ENCODE results near the gene DLGAP1. TPM values are rescaled to one million over a fixed set of nuclear protein-coding genes. Genes with fewer than 3 reads are reported as not detected.

Gene DLGAP1
- total RNA-seq, 1 donor from 2014 or later, result 3.7 TPM

DNA sequence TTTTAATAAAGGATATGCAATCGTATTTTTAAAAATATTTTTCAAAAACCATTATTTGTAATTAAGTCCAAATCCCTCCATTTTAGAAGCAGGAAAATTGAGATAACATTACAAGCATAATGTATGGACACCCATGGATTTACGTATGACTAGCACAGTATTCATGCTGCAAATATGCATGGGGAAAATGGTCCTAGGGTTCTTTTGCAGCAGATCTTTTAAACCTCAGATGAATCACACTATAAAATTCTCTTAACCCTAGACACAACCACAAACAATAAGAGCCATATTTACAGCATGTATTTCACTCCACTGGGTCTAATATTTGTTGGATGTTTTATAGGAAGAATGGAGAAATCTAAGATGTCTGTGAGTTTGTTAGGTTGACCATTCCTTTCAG, 551.8 kb downstream of the DLGAP1 start:
- no peak for DNase-seq (ENCODE audit: low read depth, low spot score)

DNA sequence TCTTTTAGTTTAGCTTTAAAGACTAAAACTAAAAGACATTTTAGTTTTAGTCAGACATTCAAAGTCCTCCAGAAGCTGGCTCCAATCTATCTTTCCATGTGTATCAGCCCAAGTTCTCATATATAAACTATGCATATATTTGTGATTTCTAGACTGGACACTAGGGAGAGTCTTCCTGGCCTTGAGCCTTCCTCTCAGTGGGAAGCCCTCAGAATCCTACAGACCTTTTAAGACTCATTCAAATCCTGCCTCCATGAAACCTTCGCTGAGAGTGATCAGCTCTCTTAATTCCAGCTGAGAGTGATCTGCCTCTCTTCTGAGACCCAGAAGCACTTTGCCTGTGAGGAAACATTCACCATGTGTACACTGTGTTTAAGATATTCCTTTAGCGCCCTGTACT, 552.4 kb downstream of the DLGAP1 start:
- DNase-seq (ENCODE audit: low read depth, low spot score), result no peak

DNA sequence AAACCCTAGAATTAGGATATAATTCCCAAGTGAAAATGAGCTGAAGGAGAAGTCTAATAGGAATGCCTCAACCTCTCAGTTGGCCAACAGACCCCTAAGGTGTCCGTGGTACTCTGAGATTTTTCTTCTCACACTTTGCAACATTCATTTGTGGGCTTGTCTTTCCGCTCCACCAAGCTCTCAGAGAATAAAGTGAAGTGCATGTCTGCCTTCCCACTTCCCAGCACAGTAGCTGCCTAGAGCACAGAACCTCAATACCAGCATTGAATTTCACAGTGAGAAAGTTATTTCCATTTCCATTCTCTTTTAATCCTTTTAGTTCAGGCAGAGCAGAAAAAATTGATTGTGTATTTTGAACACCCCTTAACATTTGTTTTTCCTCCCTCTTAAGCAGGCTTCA, 553.3 kb downstream of the DLGAP1 start:
- DNase-seq (ENCODE audit: low read depth, low spot score), result no peak

- no peak for DNase-seq (ENCODE audit: low read depth, low spot score)
These were observed 554.1 kb downstream of the DLGAP1 start for GRCh38 chr18:3901042-3901441.

DNA sequence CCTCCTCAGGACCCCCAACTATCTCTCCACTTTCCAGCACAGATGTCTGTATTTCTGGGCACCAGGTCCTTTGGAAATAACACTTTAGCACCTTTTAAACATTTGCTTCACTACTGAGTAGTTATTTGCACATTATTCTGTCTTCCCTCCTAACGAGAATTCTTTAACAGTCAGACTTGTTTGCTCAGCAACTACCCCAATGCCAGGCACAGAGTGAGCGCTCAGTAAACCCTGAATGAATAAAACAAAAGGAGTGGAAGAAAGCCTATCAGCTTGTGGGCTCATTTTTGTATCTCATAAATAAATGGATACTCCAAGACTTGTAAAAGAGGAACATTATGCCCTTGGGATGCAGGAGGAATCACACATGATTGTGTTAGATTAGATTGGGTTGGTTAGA, 554.8 kb downstream of the DLGAP1 start:
- no peak for DNase-seq (ENCODE audit: low read depth, low spot score)

- no peak for DNase-seq (ENCODE audit: low read depth, low spot score)
These were observed 556.1 kb downstream of the DLGAP1 start for GRCh38 chr18:3898861-3899613.

DNA sequence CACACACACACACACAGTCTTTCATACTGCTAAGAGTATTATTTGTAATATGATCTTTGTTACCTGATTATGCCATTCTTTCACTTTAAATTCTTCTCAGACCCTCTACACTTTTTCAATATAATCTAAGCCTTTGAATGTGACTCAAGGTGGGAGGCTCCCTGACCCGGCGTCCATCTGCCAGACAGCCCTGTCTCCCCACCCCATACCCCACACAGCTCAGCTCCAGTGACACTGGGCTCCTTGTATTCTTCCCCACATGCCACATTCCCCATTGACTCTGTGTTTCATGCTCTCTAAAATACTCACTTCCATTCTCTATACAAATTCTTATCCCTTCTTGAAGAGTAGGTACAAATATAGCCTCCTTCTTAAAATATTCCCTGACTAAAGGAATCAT, 563.0 kb downstream of the DLGAP1 start:
- DNase-seq (ENCODE audit: low read depth, low spot score), result no peak

DNA sequence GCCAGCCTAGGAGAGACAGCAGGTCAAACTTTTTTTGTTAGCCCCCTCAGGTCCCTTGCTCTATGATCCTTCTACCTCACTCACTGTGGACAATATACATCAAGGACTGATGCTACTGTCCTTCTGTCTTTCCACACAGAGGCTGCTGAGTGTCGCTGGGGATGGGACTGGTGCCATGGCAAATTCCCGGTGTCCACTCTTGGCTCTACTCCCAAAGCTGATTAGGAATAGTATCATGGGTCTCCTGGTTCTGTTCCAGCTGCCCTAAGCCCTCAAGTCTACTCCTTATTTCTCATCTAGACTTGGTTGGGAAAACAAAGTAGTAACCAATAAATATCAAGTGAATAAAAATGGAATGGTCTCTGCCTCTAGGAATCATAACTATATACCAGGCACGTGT, 563.9 kb downstream of the DLGAP1 start:
- DNase-seq (ENCODE audit: low read depth, low spot score), result no peak

GRCh38 chr18:3889803-3890202, 565.3 kb downstream of the DLGAP1 start:
- DNase-seq (ENCODE audit: low read depth, low spot score), result no peak

- DNase-seq (ENCODE audit: low read depth, low spot score), result no peak
These were observed 566.0 kb downstream of the DLGAP1 start for GRCh38 chr18:3889121-3889520.

GRCh38 chr18:3886575-3887322, 568.4 kb downstream of the DLGAP1 start:
- no peak for DNase-seq (ENCODE audit: low read depth, low spot score)

DNA sequence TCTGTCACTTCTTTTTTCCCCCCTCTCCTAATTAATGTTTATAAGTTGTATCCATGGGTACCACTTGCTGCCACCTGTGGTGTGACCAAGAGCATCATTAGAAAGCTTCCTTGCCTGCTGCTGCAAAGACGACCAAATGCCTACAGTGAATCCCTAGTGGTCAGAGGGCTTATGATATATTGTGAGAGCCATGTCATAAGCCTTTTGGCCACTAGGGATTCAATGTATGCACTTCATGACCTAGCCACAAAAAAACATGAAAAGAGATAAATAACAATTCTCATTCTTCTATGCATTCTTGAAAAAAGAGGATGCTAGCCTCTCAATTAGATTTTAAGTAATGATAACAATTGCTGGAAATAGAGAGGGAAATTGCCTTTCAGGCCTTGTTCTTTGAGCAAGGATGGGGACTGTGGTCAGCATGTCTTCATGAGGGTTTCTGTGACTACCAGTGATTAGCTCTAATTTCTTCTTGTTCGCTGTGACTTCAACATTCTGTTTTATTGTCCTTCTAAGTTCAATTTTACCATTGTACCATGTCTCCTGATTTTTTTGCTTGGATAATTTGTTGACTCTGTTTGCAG, 569.8 kb downstream of the DLGAP1 start:
- no peak for DNase-seq (ENCODE audit: low read depth, low spot score)

- no peak for DNase-seq (ENCODE audit: low read depth, low spot score)
These were observed 575.3 kb downstream of the DLGAP1 start for GRCh38 chr18:3879836-3880120.

GRCh38 chr18:3879114-3879835, 575.8 kb downstream of the DLGAP1 start:
- DNase-seq (ENCODE audit: low read depth, low spot score), result no peak

DNA sequence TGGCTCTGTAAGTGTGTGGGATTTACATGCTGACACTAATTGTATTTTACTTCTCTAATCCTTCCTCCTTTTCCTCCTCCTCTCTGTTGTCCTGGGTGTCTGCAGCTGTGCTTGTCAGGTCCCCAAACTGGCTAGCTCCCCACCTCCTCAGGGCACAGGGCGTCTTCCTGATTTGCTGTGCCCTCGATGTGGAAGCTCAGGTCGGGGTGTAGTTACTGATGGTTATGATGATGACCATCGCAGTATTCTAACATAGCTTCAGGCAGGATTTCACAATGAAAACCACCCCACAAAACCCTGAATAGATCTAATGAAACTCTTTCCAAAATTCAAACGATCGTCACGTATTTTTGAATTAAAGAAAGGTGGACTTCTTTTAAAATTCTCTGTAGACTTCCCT, 576.7 kb downstream of the DLGAP1 start:
- no peak for DNase-seq (ENCODE audit: low read depth, low spot score)

DNA sequence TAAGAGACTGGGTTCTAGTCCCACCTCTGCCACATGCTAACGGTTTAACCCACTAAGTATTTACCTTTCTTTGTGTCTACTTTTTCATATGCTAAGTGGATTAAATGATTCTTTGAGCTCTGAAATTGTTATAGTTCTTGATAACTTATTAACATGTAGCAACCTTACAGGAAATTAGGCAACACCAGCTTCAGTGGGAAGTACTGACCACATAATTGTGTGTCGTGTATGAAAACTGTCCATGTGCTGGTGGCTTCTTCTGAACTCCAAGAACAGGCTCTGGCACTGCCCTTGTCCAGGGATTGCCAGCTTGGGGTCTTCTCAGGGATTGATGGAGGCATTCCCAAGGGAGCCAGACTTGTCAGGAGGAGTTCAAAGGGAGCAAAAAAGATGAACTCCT, 577.4 kb downstream of the DLGAP1 start:
- DNase-seq (ENCODE audit: low read depth, low spot score), result no peak

- DNase-seq (ENCODE audit: low read depth, low spot score), result no peak
These were observed 579.1 kb downstream of the DLGAP1 start for GRCh38 chr18:3875961-3876360.

GRCh38 chr18:3875376-3875775, 579.7 kb downstream of the DLGAP1 start:
- no peak for DNase-seq (ENCODE audit: low read depth, low spot score)

DNA sequence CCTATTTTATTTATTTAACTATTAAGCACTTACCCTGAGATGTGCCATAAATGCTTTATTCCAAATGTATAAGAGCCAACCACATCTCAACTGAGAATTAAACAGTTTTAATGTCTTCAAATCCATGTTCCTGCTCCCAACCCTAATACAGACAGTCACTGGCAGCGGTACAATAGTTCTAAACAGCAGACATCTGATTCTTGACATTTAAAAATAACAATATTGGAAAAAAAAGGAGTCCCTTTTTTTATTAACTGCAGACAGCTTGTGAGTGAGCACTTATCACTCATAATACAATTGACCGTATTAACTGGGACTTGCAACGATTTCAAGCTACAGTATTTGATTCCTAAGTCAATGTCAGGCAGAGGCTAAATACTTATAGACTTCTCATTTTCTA, 580.5 kb downstream of the DLGAP1 start:
- no peak for DNase-seq (ENCODE audit: low read depth, low spot score)

DNA sequence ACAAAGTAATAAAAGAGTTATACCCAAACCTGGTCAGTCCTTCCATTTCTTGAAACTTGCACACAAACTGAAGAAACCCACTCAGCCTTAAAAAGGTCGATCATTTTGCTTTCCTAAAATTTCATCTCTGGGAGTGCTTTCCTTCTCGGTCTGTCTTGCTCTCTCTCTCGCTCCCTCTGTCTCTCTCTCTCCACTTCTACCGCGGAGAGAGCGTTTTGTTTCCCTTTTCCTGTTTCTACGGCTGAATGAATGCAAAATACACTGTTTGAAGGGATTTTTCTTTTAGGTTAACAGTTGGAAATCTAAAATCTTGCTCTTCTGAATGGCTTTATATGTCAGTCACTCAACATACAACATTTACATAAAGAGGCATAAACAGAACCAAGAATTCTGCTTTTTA, 581.0 kb downstream of the DLGAP1 start:
- no peak for DNase-seq (ENCODE audit: low read depth, low spot score)

GRCh38 chr18:3873698-3874097, 581.4 kb downstream of the DLGAP1 start:
- DNase-seq (ENCODE audit: low read depth, low spot score), result no peak

- DNase-seq (ENCODE audit: low read depth, low spot score), result no peak
These were observed 581.9 kb downstream of the DLGAP1 start for GRCh38 chr18:3873211-3873610.
